NCI-H1694 (cell line): ENCODE data around the gene NSUN6.
"Not testable (repeated sequence)": the region's sequence is repeated elsewhere in the genome, so short reads cannot be mapped to it uniquely, and the experiment has no call there.

Experiments used
- DNase-seq: peaks from one replicate; lab custom pipeline; 2025; lab: John Stamatoyannopoulos, UW

NSUN6 gene

DNA sequence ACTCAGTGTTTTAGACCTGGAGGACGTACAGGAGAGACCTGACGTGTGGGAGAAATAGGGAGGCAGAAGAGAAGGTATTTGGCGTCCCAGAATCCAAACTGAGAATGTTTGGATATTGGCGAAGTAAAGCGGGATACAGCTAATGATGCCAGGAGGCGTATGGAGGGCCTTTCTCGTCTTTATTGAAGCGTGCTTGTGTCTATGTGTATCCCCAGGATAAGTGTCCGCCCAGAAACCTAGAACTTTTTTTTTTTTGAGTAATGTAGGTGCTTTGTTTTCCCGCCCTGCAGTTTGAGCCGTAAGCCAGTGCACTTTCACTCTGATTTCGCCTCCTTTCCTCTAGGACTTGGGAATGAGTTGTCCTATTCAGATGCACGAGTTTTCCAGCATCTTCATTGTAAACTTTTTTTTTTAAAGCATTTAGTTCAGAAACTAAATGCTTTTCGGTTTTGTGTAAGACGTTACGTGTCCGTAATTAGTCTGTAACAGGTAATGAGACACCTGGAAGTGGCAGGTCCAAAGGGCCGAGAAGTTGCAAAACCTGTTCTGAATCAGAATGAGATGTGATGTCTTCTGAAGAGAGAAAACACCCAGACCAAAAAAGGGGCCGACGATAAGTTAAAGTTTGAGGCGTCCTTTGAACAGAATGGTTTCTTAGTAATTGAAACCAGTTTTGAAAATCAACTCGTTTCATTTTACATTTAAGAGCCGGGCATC lies 8.6 kb upstream of the NSUN6 start:
- DNase-seq: no peak

DNA sequence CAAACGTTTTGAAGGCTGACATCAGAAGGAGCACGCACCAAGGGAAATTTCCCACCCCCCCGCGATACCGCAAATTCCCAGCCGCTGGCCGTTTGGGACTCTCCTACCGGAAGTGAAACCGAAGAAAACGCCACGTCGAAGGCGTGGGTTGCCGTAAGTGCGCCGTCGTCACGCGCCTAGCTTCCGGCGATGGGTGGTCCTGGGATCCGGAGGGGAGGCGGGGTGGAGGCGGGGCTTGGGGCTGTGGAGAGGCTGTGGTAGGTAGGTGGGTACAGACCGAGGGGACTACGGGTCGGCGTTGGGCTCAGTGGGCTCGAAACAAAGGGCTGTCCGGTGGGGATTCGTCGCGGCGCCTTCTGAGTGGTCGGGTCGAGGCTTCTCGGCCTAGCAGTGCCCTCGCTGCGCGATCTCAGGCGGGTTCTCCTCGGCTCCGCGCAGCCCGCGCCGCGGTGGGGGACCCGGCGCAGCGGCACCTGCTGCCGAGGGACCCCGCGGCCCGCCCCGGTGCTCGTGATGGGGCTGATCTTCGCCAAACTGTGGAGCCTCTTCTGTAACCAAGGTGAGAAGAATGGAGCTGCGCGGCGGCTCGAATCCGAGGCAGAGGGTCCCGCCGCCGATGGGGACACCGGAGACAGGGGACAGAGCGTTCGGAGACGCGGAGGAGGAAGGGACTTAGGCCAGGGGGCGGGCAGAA lies 7.9 kb upstream of the NSUN6 start, which contains the start of gene ARL5B:
Gene ARL5B (plus strand): TSS at position 307 of the 694 bp plus-strand sequence. CDS start 207 bp downstream, at position 514.
- peak; percentile 81 for DNase-seq

DNA sequence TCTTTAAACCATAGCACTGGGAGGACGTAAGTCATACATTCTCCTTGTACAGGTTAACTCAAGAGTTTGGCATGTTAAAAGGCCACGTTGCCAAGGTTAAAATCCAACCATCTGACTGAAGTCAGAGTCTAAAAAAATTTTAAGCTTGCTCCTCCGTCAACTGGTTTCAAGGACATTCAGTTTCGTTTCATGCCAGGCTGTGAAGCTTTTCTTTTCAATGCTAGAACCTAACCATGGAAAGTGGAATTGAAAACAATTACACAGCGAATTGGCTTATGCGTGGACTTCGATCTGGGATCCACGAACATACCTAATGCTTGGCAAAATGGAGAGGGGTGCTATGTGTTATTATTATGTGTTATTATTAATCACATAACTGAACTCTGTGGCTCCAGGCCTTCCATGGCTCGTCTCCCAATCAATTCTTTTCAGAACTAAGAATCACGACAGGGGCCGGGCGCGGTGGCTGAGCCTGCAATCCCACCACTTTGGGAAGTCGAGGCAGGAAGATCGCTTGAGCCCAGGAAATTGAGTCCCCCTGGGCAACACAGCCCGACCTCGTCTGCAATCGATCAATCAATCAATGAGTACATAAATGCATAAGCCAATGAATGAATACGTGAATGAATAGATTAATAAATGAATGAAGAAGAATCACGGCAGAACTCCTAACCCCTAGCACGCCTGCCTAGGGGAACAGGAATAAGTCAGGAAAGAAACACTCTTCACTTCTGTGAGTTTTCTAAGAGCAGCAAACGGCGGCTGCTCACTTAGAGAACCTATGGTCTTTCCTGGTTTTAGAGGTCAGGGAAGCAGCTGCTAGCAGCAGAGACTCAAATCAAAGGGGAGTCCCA lies 7.1 kb upstream of the NSUN6 start:
- DNase-seq: no peak

DNA sequence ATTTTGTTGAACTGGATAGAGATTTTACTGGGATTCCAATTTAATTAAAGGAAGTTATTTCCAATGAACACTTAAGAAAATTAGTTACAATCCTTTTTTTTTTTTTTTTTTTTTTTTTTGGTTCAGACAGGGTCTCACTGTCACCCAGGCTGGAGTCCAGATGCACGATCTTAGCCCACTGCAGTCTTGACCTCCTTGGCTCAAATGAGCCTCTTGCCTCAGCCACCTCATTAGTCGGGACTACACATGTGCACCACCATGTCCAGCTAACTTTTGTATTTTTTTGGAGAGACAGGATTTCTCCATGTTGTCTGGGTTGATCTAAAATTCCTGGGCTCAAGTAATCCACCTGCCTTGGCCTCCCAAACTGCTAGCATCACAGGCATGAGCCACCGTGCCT lies 5.3 kb upstream of the NSUN6 start:
- no peak for DNase-seq

DNA sequence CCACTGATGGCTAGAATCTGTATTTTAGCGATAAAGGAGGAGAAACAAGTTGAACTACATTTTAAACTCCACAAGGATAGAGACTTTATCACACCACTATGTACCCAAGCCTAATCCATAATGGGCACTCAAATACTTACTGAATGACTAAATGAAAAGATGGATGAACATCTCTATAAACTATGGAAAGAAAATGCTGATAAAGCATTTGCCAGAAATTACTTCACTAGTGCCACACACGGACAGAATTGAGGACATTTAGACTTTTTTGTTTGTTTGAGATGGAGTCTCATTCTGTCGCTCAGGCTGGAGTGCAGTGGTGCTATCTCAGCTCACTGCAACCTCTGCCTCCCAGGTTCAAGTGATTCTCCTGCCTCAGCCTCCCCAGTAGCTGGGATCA lies 1.7 kb upstream of the NSUN6 start:
- no peak for DNase-seq

DNA sequence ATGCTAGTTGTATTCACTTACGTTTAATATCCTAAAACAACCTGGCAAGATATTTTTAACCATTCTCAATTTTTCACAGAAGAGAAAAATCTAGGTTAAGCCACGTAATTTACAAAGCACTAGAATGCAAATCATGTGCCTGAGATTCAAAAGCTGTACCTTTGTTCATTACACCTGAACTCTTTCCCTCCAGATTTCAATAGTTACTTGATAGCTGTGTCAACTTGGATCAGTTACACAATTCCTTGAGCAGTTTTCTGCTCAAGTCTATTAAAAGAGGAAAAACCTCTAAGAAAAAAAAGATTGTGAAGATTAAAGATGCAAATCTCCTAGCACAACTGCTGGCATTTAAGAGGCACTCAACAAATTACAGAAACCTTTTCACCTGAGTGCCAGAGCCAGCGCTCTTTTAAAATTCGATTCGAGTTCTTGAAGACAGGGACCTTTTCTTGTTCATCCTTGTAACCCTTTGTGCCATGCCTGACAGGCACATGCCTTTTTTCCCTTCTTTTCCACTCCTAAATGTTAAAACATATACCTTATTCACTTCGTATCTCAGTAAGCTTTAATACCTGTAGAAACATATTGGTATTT lies 886 bp downstream of the NSUN6 start:
- no peak for DNase-seq

DNA sequence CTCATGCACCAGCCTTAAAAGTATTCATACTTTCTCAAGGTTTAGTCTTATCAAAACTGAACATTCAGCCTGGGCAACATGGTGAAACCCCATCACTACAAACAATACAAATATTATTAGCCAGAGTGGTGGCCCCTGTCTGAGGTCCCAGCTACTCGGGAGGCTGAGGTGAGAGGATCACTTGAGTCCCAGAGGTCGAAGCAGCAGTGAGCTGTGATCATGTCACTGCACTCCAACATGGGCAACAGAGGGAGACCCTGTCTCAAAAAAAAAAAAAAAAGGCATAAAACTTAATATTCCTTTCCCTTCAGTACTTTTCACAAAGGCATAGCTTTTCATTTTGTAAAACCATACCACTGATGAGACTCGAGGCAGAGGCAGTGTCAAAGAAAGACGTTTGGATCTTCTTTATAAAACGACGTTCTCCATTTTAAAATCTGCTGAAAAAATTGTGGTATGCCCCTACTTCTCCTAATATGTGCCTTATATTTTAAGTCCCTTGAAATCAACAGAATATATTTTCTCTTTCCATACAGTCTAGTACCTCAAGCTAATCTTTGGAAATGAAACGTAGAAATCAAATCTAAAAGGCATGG lies 1.9 kb downstream of the NSUN6 start:
- DNase-seq: no peak

DNA sequence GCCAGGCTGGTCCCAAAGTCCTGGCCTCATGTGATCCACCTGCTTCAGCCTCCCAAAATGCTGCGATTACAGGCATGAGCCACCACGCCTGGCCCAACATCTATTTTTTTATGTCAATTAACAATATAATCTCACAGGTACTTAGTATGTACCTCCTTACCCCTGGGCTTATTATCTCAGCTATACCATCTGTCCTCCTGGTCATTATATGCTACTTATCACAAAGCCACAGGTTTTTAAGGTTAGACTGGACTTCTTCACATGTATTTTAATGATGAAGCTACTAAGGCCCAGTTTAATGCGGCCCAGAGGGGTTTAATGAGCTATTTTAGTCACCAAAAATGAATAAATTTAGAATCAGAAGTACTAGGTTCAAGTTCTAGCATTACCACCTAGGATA lies 3.4 kb downstream of the NSUN6 start:
- DNase-seq: no peak

DNA sequence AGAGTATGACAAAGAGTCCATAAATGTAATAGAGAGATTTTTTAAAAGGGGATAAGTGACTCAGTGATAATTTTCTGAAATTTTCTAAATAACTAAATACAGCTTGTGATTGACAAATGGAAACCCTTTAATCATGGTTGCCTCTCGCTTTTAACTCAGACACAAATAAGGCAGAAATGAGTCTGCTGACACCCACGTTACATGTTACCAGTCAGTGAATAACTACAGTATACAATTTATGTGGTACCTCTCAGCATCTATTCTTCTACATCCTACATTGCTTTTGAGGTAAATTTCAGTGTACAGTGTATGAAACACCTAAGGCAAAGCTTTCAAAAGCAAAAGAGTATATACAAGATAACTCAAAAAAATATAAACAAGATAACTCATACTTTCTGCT lies 4.2 kb downstream of the NSUN6 start:
- no peak for DNase-seq

DNA sequence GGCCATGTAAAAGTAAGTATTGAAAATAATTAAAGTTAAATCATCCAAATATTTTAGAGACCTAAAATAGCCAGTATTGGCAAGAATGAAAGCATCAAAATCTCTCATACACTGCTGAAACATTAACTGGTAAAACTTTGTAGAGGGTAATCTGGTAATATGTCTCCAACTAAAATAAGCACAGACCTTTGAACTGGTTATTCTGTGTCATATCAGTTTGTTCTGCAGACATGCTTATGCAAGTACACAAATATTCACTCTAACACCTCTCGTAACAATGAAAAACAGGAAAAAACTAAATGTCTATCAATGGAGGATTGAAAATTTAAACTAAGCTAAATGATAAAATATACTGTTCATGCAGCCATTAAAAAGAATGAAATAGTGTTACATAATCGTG lies 11.7 kb downstream of the NSUN6 start:
- DNase-seq: not testable (repeated sequence)

DNA sequence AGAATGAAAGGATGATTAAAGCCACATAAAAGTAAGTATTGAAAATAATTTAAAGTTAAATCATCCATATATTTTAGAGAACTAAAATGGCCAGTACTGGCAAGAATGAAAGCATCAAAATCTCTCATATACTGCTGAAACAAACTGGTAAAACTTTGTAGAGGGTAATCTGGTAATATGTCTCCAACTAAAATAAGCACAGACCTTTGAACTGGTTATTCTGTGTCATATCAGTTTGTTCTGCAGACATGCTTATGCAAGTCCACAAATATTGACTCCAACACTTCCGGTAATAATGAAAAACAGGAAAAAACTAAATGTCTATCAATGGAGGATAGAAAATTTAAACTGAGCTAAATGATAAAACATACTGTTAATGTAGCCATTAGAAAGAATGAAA lies 14.0 kb downstream of the NSUN6 start:
- DNase-seq: not testable (repeated sequence)

DNA sequence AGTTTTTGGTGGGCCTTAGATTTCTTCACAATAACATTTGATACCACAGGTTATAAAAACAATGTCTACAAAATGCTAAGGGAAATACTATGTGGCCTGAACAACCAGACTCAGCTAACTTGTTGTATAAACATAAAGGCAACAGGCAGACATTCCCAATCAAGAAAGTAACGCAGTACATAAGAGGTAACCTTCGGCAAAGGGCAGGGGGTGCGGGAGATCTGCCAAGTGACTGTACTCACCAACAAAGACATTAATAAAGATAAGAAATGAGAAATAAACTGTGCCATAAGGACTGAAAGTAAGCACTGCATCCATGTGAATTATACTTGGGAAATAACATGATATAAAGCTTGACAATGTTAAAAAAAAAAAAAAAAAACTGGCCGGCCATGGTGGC lies 15.4 kb downstream of the NSUN6 start:
- DNase-seq: no peak

DNA sequence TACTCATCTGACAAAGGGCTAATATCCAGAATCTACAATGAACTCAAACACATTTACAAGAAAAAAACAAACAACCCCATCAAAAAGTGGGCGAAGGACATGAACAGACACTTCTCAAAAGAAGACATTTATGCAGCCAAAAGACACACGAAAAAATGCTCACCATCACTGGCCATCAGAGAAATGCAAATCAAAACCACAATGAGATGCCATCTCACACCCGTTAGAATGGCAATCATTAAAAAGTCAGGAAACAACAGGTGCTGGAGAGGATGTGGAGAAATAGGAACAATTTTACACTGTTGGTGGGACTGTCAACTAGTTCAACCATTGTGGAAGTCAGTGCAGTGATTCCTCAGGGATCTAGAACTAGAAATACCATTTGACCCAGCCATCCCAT lies 18.9 kb downstream of the NSUN6 start:
- not testable (repeated sequence) for DNase-seq

DNA sequence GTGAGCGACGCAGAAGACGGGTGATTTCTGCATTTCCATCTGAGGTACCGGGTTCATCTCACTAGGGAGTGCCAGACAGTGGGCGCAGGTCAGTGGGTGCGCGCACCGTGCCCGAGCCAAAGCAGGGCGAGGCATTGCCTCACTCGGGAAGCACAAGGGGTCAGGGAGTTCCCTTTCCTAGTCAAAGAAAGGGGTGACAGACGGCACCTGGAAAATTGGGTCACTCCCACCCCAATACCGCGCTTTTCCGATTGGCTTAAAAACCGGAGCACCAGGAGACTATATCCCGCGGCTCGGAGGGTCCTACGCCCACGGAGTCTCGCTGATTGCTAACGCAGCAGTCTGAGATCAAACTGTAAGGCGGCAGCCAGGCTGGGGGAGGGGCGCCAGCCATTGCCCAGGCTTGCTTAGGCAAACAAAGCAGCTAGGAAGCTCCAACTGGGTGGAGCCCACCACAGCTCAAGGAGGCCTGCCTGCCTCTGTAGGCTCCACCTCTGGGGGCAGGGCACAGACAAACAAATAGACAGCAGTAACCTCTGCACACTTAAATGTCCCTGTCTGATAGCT lies 23.9 kb downstream of the NSUN6 start:
- peak; percentile 76 for DNase-seq

DNA sequence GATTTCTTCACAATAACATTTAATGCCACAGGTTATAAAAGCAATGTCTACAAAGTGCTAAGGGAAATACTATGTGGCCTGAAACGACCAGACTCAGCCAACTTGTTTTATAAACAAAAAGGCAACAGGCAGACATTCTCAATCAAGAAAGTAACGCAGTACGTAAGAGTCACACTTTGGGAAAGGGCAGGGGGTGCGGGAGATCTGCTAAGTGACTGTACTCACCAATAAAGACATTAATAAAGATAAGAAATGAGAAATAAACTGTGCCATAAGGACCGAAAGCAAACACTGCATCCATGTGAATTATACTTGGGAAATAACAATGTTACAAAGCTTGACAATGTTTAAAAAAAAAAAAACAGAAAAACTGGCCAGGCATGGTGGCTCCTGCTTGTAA lies 25.5 kb downstream of the NSUN6 start:
- no peak for DNase-seq

DNA sequence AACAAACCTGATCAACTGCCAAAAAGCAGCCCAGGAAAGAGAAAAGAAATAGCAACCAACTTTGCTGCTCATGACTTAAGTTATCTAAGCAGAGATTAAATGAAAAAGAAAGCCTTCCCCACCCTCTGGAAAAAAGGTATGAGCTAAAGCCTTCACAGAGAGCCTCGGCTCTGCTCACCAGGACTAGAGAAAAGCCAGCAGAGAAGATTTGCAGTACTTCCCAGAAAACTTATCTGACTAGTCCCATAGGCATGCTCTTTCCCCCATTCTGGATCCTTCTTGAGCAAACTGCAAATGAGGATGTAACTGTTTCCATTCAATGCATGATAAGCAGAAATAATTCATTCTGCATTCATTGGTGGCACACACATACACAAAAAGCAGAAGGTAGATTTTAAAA lies 27.7 kb downstream of the NSUN6 start:
- not testable (repeated sequence) for DNase-seq

DNA sequence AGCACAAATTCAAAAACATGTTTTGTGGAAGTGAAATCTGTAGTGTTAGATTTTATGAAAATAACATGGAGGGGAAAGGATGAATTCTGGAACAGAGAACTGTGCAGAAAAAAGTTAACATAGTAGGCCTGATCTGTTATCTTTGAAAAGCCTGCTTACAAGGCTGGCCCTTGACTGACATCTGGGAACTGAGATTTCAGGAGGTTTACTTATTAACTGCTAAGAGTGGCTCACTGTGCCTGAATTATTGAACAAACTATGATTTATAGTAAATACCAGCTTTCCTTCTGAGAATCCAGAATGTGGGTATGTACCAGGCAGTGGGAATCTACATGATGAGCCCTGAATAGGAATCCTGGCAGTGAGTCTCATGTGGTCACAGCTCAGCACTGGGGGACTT lies 30.5 kb downstream of the NSUN6 start:
- DNase-seq: no peak

DNA sequence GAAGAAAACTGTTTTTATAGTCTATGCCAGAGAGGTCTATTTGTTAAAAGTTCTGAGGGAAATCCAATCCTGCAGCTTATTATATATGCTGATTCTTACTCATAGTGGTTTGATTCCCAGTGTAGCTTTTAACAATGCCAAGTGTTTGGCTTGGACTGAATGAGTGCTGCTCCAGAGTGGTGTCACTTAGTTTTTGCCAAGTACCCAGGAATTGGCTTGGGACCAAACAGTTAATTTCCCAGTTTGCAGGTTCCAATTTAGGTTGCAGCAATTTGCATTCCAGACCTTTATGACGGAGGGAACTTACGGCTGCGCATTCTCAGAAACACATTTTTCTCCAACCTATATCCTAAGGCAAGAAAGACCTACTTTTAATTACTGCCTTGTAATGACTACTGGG lies 32.4 kb downstream of the NSUN6 start:
- no peak for DNase-seq

DNA sequence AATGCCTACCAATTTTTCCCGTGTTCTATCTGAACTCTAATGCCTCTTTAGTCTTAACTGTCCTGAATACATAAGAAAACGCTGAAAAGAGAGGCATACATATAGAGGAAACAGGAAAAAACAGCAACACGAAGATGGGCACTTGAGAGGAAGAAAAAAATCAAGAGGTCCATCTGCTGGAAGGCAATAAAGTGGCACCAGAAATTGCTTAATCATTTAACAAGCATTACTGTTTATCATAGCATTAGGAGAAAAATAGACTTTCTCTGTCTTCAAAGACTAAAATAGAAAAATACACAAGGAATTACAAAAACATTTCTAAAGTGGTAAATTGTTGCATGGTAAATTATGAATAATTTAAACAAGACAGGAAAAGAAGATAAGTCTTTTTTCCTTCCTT lies 35.0 kb downstream of the NSUN6 start:
- DNase-seq: no peak

DNA sequence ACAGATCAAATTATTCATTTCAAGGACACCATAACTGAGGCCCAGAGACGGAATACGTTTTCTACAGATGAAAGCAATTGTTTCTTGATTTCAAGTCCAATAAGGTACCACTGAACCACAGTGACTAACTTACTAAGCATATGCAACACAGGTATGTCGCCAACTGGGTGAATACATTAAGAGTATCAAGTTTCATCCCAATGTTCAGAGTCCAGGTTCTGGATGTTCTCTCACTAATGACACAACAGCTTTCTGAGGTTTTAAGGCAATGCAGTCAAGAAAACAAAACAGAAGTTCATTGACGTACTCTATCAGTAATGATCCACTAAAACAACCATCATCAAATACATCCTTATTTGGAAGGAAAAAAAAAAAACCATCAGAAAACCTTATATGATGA lies 35.8 kb downstream of the NSUN6 start:
- no peak for DNase-seq

DNA sequence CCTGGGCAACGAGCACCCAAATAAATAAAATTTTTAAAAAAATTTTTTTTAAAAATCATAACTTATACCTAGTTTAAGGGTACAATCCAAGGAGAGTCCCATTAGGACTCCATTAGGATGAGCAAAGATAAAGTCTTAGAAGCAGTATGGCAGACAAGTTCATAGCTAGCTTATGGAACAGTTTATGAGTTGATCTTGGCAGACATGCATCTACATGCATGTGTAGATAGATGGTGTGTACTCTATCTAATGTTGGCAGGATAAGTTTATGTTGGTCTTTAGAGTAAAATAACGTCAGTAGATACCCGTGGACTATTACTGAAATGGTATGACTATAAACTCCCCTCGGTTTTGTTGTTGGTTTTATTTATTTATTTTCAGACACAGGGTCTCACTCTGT lies 40.2 kb downstream of the NSUN6 start:
- no peak for DNase-seq

DNA sequence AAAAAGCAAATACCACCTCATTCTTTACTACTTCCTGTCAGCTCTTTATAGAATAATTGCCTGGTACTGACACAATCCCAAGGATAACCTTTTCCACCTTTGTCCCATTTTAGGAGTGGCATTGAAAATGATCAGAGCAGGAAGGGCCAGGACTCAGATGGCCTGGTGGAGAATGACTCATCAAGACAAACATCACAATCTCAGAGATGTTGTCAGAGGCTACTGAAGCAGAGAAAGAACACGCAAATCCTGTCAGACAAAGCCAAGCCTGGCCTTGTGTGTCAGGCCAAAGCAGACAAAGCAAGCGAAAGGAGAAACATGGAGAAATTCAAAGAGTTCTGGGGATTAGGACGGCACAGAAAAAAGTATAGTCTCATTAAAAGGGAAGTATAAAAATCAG lies 40.9 kb downstream of the NSUN6 start:
- no peak for DNase-seq
